C4-2B (cell line): ENCODE measurements around the gene BRSK2.

Experiments used
- H3K27ac ChIP-seq: fragments of 450-650 bp; 2 replicates; pipeline ENCODE4 v1.5.1; 2017
- ZFX ChIP-seq: fragments of 450-650 bp; IDR thresholded peaks from 2 replicates; pipeline ENCODE4 v1.6.1; 2017
- TF ChIP-seq, protein P1 (sequence below): fragments of 450-650 bp; conservative IDR thresholded peaks from 2 replicates; pipeline ENCODE4 v1.5.1; 2017; ENCODE audit warnings: mild to moderate bottlenecking

Gene BRSK2

DNA sequence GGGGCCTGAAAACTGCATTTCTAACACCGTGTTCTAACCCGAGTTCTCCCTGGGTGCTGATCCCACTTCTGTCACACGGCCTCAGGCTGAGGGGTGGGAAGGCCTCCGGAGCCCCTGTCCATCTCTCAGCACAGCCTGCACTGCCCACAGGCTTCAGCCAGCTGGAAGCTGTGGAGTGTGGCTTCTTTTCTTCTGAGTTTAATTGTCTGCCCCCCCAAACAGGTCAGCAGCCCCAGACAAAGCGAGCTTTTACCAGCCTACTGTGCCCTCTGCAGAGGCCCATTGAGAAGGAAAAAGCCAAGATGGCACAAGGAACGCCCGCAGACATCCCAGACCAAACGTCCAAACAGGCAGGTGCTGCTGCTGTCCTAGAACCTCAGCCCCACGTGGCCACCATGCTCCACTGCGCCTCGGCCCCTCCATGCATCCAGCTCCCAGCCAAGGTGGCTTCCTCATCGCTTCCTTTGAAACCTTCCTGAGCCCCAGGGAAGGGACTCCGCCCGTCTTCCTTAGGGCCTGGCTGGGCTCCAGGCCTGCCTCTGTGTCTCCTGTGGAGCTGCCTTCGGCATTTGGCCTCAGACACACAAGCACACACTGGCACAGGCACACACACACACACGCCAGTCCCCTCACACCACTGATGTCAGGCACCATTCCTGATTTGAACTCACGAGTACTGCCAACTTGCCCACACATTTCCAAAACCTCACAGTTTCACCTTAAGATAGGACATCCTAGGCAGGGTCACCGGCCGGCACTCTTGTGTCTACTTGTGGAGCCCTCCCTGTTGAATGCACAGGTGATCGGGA is 95.2 kb downstream of the BRSK2 start:
- TF ChIP-seq, protein P1, sequence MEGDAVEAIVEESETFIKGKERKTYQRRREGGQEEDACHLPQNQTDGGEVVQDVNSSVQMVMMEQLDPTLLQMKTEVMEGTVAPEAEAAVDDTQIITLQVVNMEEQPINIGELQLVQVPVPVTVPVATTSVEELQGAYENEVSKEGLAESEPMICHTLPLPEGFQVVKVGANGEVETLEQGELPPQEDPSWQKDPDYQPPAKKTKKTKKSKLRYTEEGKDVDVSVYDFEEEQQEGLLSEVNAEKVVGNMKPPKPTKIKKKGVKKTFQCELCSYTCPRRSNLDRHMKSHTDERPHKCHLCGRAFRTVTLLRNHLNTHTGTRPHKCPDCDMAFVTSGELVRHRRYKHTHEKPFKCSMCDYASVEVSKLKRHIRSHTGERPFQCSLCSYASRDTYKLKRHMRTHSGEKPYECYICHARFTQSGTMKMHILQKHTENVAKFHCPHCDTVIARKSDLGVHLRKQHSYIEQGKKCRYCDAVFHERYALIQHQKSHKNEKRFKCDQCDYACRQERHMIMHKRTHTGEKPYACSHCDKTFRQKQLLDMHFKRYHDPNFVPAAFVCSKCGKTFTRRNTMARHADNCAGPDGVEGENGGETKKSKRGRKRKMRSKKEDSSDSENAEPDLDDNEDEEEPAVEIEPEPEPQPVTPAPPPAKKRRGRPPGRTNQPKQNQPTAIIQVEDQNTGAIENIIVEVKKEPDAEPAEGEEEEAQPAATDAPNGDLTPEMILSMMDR = no peak; the same call in 1 of the 2 replicates
- TF ChIP-seq ZFX = no peak
- H3K27ac ChIP-seq = no peak overlapping the region

DNA sequence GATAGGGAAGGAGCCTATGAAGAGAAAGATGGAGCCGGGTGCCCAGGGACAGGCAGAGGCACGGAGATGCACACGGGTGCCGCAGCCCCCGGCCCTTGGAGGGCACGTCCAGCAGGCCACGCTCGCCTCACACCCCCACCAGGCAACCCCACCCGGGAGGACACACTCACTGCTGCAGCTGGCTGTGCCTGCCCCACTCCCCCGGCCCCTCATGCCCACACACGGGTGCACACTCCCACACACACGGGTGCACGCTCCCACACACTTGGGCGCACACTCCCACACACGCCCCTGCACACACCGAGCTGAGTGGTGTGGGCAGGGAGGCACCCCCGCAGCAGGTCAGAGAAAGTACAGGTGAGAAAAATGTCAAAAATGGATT is 95.8 kb downstream of the BRSK2 start:
- TF ChIP-seq, protein P1 = no peak
- no peak for TF ChIP-seq ZFX
- H3K27ac ChIP-seq = no peak overlapping the region

DNA sequence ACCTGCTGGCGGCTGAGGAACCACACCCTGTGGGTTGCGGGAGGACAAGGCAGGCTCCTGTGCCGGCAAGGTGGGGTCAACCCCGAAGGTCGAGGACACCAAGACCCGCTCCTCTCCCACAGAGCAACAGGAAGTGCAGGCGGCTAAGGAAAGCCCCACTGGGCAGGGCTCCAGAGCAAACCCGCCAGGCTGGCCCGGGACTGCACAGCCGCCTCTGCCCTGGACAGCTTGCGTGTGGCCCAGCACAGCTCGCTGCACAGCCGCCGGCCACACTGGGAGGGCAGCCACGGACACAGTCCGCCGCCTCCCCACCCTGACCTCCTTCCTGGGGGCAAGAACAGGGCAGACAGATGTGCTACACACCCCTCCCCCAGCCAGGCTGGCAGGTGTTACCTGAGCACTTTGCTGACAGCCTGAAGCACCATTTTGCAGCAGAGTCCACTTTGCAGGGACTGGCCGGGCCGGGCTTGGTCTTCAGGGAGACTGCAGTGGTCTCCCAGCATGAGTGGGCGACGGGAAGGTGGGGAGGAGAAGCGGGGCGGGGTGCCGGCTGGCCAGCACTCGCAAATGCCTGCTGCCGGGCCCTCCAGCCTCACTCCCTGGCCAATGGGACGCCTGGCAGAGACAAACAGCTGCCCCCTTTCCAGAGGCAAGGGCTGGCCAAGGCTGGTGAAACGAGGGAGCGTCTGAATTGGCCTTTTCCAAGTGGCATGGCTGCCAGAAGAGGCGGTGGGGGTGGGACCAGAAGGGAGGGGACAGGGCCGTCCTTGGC is 96.5 kb downstream of the BRSK2 start, which contains the start of gene MOB2:
Gene MOB2, minus strand, starts transcription at position 726 of the 772 bp plus-strand sequence. Its CDS starts 223 bp downstream, at position 503.
- TF ChIP-seq, protein P1 = no peak
- no peak within 1 kb of the TSS for H3K27ac ChIP-seq

DNA sequence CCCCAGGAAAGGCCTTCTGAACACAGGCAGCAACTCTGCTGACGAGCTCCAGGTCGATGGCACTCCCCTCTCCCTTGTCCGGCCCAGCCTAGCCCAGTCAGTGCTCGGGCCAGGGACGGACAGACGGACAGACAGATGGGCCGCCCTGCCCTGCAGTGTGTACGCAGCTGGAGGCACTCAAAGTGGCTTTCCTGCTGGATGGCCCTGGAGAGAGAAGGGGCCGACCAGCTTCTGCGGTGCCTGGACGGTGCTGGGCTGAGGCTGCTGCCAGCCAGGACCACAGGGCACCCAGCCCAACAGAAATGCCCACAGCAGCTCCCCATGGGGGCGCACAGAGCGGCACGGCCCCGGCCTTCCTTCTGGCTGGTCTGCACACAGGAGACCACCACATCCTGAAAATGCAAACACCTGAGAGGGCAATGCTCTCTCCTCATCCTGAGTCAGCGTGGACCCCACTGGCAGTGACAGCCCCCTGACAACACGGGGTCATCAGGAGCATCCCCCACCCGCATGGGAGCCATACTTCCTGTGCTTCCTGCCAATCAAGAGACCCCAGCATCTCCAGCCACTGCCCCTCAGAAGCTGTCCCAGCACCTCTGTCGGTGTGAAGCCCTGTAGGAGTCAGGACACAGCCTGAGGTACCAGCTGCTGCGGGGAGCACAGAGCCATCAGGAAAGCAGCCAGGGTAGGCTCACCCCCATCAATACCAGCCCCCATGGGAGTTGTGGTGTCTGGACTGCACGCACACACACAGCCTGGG is 97.5 kb downstream of the BRSK2 start:
- no peak overlapping the region for H3K27ac ChIP-seq
- TF ChIP-seq, protein P1 = no peak
- no peak for TF ChIP-seq ZFX

DNA sequence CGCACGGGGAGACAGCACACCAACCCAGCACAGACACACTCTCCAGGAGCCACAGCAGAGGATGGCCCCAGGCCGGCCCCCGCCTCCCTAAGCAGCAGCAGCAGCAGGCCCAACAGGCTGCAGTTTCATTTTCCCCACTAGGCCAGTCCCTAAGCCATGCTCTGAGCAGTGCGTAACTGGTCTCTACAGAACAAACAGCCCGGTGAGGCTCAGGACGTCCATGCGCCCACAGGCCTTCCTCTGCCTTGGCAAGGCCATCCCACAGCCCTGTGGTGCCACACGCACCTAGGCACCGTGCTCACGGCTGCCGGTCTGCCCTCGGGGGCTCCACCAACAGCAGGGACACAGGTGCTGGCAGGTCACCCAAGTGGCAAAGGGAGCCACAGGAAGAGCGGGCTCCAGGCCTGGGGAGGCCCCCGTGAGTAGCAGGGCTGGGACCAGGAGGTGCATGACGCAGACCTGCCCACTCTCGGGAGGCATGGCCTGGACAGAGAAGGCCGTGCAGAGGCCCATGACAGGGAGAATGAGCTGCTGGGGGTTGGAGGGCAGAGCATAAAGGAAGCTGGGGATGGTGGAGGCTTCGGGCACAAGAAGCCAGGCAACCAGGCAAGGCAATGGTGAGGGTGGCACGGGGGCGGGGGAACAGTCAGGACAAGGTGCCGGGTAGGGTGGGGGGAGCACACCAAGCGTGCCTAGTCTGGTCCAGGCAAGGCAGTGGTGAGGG is 98.3 kb downstream of the BRSK2 start:
- no peak for TF ChIP-seq ZFX
- TF ChIP-seq, protein P1 = no peak
- no peak overlapping the region for H3K27ac ChIP-seq

DNA sequence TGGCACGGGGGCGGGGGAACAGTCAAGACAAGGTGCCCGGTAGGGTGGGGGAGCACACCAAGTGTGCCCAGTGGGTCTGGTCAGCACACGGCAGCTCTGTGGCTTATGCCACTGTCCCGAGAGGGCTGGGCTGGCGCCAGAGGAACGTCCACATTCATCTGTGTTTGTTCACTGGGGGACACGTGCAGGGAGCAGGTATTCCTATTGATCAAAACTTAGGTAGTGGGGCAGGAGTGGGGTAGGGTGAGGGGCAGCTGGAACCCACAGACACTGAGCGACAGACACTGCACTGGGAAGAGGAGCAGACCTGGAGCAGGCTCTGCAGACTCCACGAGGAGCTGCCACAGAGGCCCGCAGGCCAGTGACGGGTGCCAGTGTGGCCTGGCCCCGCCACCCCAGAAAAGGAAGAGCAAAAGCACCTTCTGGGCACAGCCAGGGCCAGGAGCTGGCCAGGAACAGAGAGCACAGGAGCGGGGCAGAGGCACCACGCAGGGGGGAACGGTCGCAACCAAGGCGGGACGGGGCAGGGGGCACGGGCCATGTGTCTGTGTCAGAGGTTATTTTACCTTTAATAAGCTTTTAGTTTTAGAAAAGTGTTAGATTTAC is 98.9 kb downstream of the BRSK2 start:
- TF ChIP-seq ZFX = no peak
- TF ChIP-seq, protein P1 = no peak
- no peak overlapping the region for H3K27ac ChIP-seq
